ENCODE results near the gene MILR1.

- TF ChIP-seq CTCF (optimal IDR thresholded peaks at IDR 0.05 in 1 of 3, IDR thresholded peaks at IDR 0.05 in 1 of 3, conservative IDR thresholded peaks at IDR 0.05 in 1 of 3; ENCODE audit: extremely low read depth in 1 of 3, insufficient read depth in 2 of 3, low read length in 3 of 3) (no peak), EZH2 (IDR thresholded peaks at IDR 0.05; ENCODE audit: low read length) (no peak)
Measured at GRCh38 chr17:64458756-64459155, 9.8 kb downstream of the MILR1 start.
